Right hindlimb (tissue), 1 donor: ENCODE data around the gene EME1.
"Not testable (repeated sequence)": the region's sequence is repeated elsewhere in the genome, so short reads cannot be mapped to it uniquely, and the experiment has no call there.

Experiments
- DNase-seq: peaks from one replicate; pipeline ENCODE4 v3.0.0-alpha.2; 2018

The EME1 gene

GRCh38 chr17:50396261-50397110, 23.5 kb downstream of the EME1 start:
- peak; percentile 53 for DNase-seq

GRCh38 chr17:50397111-50397918, 24.3 kb downstream of the EME1 start, which contains the start of gene LRRC59:
LRRC59 (minus strand) TSS chr17:50397523; CDS start chr17:50397317, 206 bp downstream.
- DNase-seq = peak; percentile 93

GRCh38 chr17:50397919-50398285, 24.9 kb downstream of the EME1 start:
- DNase-seq = no peak

GRCh38 chr17:50398672-50399071, 25.6 kb downstream of the EME1 start:
- DNase-seq = not testable (repeated sequence)

- not testable (repeated sequence) for DNase-seq
Measured at GRCh38 chr17:50399591-50399990, 26.6 kb downstream of the EME1 start.

GRCh38 chr17:50405351-50405750, 32.3 kb downstream of the EME1 start:
- not testable (repeated sequence) for DNase-seq

- DNase-seq = no peak
Measured at GRCh38 chr17:50406578-50406977, 33.5 kb downstream of the EME1 start.

- DNase-seq = no peak
Measured at GRCh38 chr17:50407921-50408320, 34.9 kb downstream of the EME1 start.

- no peak for DNase-seq
Measured at GRCh38 chr17:50412188-50412732, 39.2 kb downstream of the EME1 start.

GRCh38 chr17:50414808-50415207, 41.8 kb downstream of the EME1 start:
- no peak for DNase-seq

GRCh38 chr17:50419577-50419976, 46.5 kb downstream of the EME1 start:
- DNase-seq = not testable (repeated sequence)

GRCh38 chr17:50420419-50421112, 47.5 kb downstream of the EME1 start:
- no peak for DNase-seq

GRCh38 chr17:50421308-50422051, 48.5 kb downstream of the EME1 start:
- DNase-seq = no peak

- DNase-seq = no peak
Measured at GRCh38 chr17:50422738-50423137, 49.7 kb downstream of the EME1 start.

GRCh38 chr17:50423553-50424159, 50.6 kb downstream of the EME1 start:
- DNase-seq = no peak

- no peak for DNase-seq
Measured at GRCh38 chr17:50424246-50424995, 51.4 kb downstream of the EME1 start.

- no peak for DNase-seq
Measured at GRCh38 chr17:50424996-50425681, 52.1 kb downstream of the EME1 start.

- DNase-seq = peak; percentile 81
Measured at GRCh38 chr17:50425682-50426471, 52.8 kb downstream of the EME1 start, which contains the start of gene ACSF2. ACSF2 (plus strand) TSS chr17:50426218; CDS start chr17:50426262, 44 bp downstream.

GRCh38 chr17:50426472-50426782, 53.4 kb downstream of the EME1 start:
- DNase-seq = no peak
